Activated T-helper 2 cell treated with anti-CD3 and anti-CD28 coated beads, Interferon-gamma antibody, Interleukin-2, Interleukin-4, amounts not matched to agents 10 μg/mL and 5 μg/mL and 100 μg/mL, durations not matched to agents 14 hours and 24 hours and 36 hours (primary cell): ENCODE results near the gene SFMBT2. TPM values are rescaled to one million over a fixed set of nuclear protein-coding genes. Genes with fewer than 3 reads are reported as not detected.

ENCODE experiments used
- DNase-seq: peaks from one replicate; pipeline ENCODE4 v3.0.0; 2021; ENCODE audit warnings: low spot score
- H3K27ac Mint-ChIP-seq: one replicate; pipeline ENCODE4 v1.8.0; 2021; ENCODE audit warnings: mixed read lengths
- H3K27me3 Mint-ChIP-seq: one replicate; pipeline ENCODE4 v1.8.0; 2021; ENCODE audit warnings: low read depth, mixed read lengths
- H3K36me3 Mint-ChIP-seq: one replicate; pipeline ENCODE4 v1.8.0; 2021; ENCODE audit warnings: low read depth, mixed read lengths
- H3K4me1 Mint-ChIP-seq: one replicate; pipeline ENCODE4 v1.8.0; 2021; ENCODE audit warnings: low read depth, mixed read lengths
- H3K4me3 Mint-ChIP-seq: one replicate; pipeline ENCODE4 v1.8.0; 2021; ENCODE audit warnings: low read depth, mild to moderate bottlenecking, moderate library complexity, mixed read lengths
- H3K9me3 Mint-ChIP-seq: one replicate; pipeline ENCODE4 v1.8.0; 2021; ENCODE audit warnings: mixed read lengths
- intact Hi-C: fragments of 100-400 bp; cut with micrococcal nuclease; formaldehyde crosslinking; loops from one replicate; pipeline ENCODE4 v1.15.1; 2023
- total RNA-seq: library from RNA; stranded (reverse); gene quantifications from 2 replicates; pipeline ENCODE4 v1.2.3, GENCODE V29; 2022

The SFMBT2 gene
- total RNA-seq, 1 donor from 2014 or later: 27.6 TPM

GRCh38 chr10:7417807-7418206, 7.0 kb upstream of the SFMBT2 start:
- no peaks in the 10 kb centered on the region for H3K9me3 Mint-ChIP-seq
- H3K4me3 Mint-ChIP-seq: peak overlapping the region; percentile 2
- intact Hi-C loops: loop anchor here (1.0 to 10.0 kb wide), 5 partner anchors 64 to 1001 kb away; no protein-coding TSS in a partner anchor
- H3K4me1 Mint-ChIP-seq: peaks cover 24% of the 10 kb centered on the region
- DNase-seq: no peak
- H3K27me3 Mint-ChIP-seq: peaks cover 41% of the 10 kb centered on the region
- H3K36me3 Mint-ChIP-seq: no peaks in the 10 kb centered on the region
- H3K27ac Mint-ChIP-seq: peak overlapping the region; percentile 33

GRCh38 chr10:7417103-7417623, 6.3 kb upstream of the SFMBT2 start:
- no peak for DNase-seq
- Mint-ChIP-seq H3K27ac (peak overlapping the region; percentile 33), H3K36me3 (no peaks in the 10 kb centered on the region), H3K27me3 (peaks cover 46% of the 10 kb centered on the region), H3K9me3 (no peaks in the 10 kb centered on the region), H3K4me3 (no peak overlapping the region), H3K4me1 (peaks cover 24% of the 10 kb centered on the region)
- intact Hi-C loops: loop anchor here (1.0 to 10.0 kb wide), 5 partner anchors 65 to 1000 kb away; no protein-coding TSS in a partner anchor

- H3K36me3 Mint-ChIP-seq: no peaks in the 10 kb centered on the region
- H3K4me3 Mint-ChIP-seq: no peak overlapping the region
- H3K27me3 Mint-ChIP-seq: peaks cover 35% of the 10 kb centered on the region
- no peak overlapping the region for H3K27ac Mint-ChIP-seq
- peaks cover 29% of the 10 kb centered on the region for H3K4me1 Mint-ChIP-seq
- no peaks in the 10 kb centered on the region for H3K9me3 Mint-ChIP-seq
- DNase-seq: no peak
- intact Hi-C loops: loop anchor here (5.0 to 10.0 kb wide), 2 partner anchors 68 to 580 kb away; no protein-coding TSS in a partner anchor
Observed at GRCh38 chr10:7414766-7415165, 3.9 kb upstream of the SFMBT2 start.

- H3K9me3 Mint-ChIP-seq: no peaks in the 10 kb centered on the region
- H3K27ac Mint-ChIP-seq: no peak overlapping the region
- intact Hi-C loops: loop anchor here (10.0 kb wide), 1 partner anchor 578 kb away; no protein-coding TSS in a partner anchor
- no peak for DNase-seq
- peaks cover 34% of the 10 kb centered on the region for H3K4me1 Mint-ChIP-seq
- H3K4me3 Mint-ChIP-seq: no peak overlapping the region
- peaks cover under 1% of the 10 kb centered on the region for H3K36me3 Mint-ChIP-seq
- peaks cover 25% of the 10 kb centered on the region for H3K27me3 Mint-ChIP-seq
Observed at GRCh38 chr10:7412928-7413282, 2.1 kb upstream of the SFMBT2 start.

- H3K36me3 Mint-ChIP-seq: peaks cover 3% of the 10 kb centered on the region
- H3K27me3 Mint-ChIP-seq: peaks cover 26% of the 10 kb centered on the region
- H3K4me3 Mint-ChIP-seq: peak overlapping the region; percentile 5
- no peak overlapping the region for H3K27ac Mint-ChIP-seq
- peaks cover 31% of the 10 kb centered on the region for H3K4me1 Mint-ChIP-seq
- intact Hi-C loops: loop anchor here (10.0 kb wide), 1 partner anchor 578 kb away; no protein-coding TSS in a partner anchor
- H3K9me3 Mint-ChIP-seq: no peaks in the 10 kb centered on the region
- no peak for DNase-seq
Observed at GRCh38 chr10:7412237-7412927, 1.5 kb upstream of the SFMBT2 start.

GRCh38 chr10:7411671-7412128, 866 bp upstream of the SFMBT2 start:
- DNase-seq: no peak
- H3K27ac Mint-ChIP-seq: no peak overlapping the region
- H3K4me1 Mint-ChIP-seq: peaks cover 32% of the 10 kb centered on the region
- peak overlapping the region; percentile 97 for H3K4me3 Mint-ChIP-seq
- intact Hi-C loops: loop anchor here (10.0 kb wide), 1 partner anchor 577 kb away; no protein-coding TSS in a partner anchor
- H3K36me3 Mint-ChIP-seq: peaks cover 3% of the 10 kb centered on the region
- peaks cover 23% of the 10 kb centered on the region for H3K27me3 Mint-ChIP-seq
- H3K9me3 Mint-ChIP-seq: no peaks in the 10 kb centered on the region

GRCh38 chr10:7410301-7410861, 453 bp downstream of the SFMBT2 start:
- peak; percentile 13 for DNase-seq
- Mint-ChIP-seq H3K36me3 (peaks cover 8% of the 10 kb centered on the region), H3K4me3 (peak overlapping the region; percentile 97), H3K27me3 (peaks cover 23% of the 10 kb centered on the region), H3K9me3 (no peaks in the 10 kb centered on the region), H3K27ac (peak overlapping the region; percentile 89), H3K4me1 (peaks cover 43% of the 10 kb centered on the region)
- intact Hi-C loops: loop anchor here (10.0 kb wide), 1 partner anchor 576 kb away; no protein-coding TSS in a partner anchor

- Mint-ChIP-seq H3K27ac (peak overlapping the region; percentile 89), H3K9me3 (no peaks in the 10 kb centered on the region), H3K4me3 (peak overlapping the region; percentile 97), H3K36me3 (peaks cover 14% of the 10 kb centered on the region), H3K4me1 (peaks cover 47% of the 10 kb centered on the region), H3K27me3 (peaks cover 20% of the 10 kb centered on the region)
- intact Hi-C loops: loop anchor here (1.0 to 10.0 kb wide), 7 partner anchors 150 to 1725 kb away; partner anchors contain the start of gene TASOR2
- DNase-seq: no peak
Observed at GRCh38 chr10:7409732-7410168, 1.1 kb downstream of the SFMBT2 start.

- H3K27me3 Mint-ChIP-seq: peaks cover 18% of the 10 kb centered on the region
- DNase-seq: peak; percentile 41
- no peaks in the 10 kb centered on the region for H3K9me3 Mint-ChIP-seq
- H3K27ac Mint-ChIP-seq: peak overlapping the region; percentile 89
- H3K4me3 Mint-ChIP-seq: peak overlapping the region; percentile 97
- H3K4me1 Mint-ChIP-seq: peaks cover 50% of the 10 kb centered on the region
- intact Hi-C loops: loop anchor here (1.0 to 10.0 kb wide), 6 partner anchors 150 to 1724 kb away; partner anchors contain the start of gene TASOR2
- H3K36me3 Mint-ChIP-seq: peaks cover 20% of the 10 kb centered on the region
Observed at GRCh38 chr10:7409045-7409731, 1.6 kb downstream of the SFMBT2 start.

GRCh38 chr10:7408291-7409044, 2.4 kb downstream of the SFMBT2 start:
- H3K27me3 Mint-ChIP-seq: peaks cover 12% of the 10 kb centered on the region
- intact Hi-C loops: loop anchor here (1.0 to 10.0 kb wide), 6 partner anchors 149 to 1724 kb away; partner anchors contain the start of gene TASOR2

GRCh38 chr10:7407368-7408290, 3.2 kb downstream of the SFMBT2 start:
- H3K4me3 Mint-ChIP-seq: peak overlapping the region; percentile 97
- H3K36me3 Mint-ChIP-seq: peaks cover 27% of the 10 kb centered on the region
- peaks cover 8% of the 10 kb centered on the region for H3K27me3 Mint-ChIP-seq
- H3K9me3 Mint-ChIP-seq: no peaks in the 10 kb centered on the region
- H3K4me1 Mint-ChIP-seq: peaks cover 45% of the 10 kb centered on the region
- no peak overlapping the region for H3K27ac Mint-ChIP-seq
- peak; percentile 20 for DNase-seq
- intact Hi-C loops: loop anchor here (2.0 to 10.0 kb wide), 2 partner anchors 487 to 1723 kb away; partner anchors contain the start of gene TASOR2

More at GRCh38 chr10:7408291-7409044, 2.4 kb downstream of the SFMBT2 start:
- peaks cover 22% of the 10 kb centered on the region for H3K36me3 Mint-ChIP-seq
- peaks cover 47% of the 10 kb centered on the region for H3K4me1 Mint-ChIP-seq
- no peaks in the 10 kb centered on the region for H3K9me3 Mint-ChIP-seq
- peak overlapping the region; percentile 97 for H3K4me3 Mint-ChIP-seq
- peak overlapping the region; percentile 78 for H3K27ac Mint-ChIP-seq
- peak; percentile 37 for DNase-seq
